CD14-positive monocyte (primary cell): ENCODE measurements around the gene COPS4. TPM values are rescaled to one million over a fixed set of nuclear protein-coding genes. Genes with fewer than 3 reads are reported as not detected.

Experiments used
- DNase-seq, 3 donors: peaks; one replicate each; pipeline ENCODE4 v3.0.0-alpha.2; 2011 to 2022
- H2AFZ ChIP-seq: 2 replicates; pipeline ENCODE4 v1.6.0; 2012; ENCODE audit warnings: mild to moderate bottlenecking, low read depth, low read length, inconsistent platforms; ENCODE audit not compliant: insufficient read depth, poor library complexity, severe bottlenecking
- H3K27ac ChIP-seq, 2 donors: 1 replicate in 1 of 2; 2 replicates in 1 of 2; pipeline ENCODE4 v1.5.1; 2012 to 2013; ENCODE audit warnings: low read length in 2 of 2, control low read depth in 1 of 2, inconsistent platforms in 1 of 2, low read depth in 1 of 2, mild to moderate bottlenecking in 1 of 2
- H3K27me3 ChIP-seq, 2 donors: one replicate each; pipeline versions ENCODE4 v1.6.0 to v1.6.1; 2011 to 2013; ENCODE audit warnings: low read length in 2 of 2; ENCODE audit not compliant: control insufficient read depth in 2 of 2, insufficient read depth in 2 of 2
- H3K36me3 ChIP-seq, 2 donors: replicated peaks in 1 of 2; 1 replicate in 1 of 2; 2 replicates in 1 of 2; pipeline versions ENCODE4 v1.5.1 to v1.6.1; 2012 to 2013; ENCODE audit warnings: low read length in 2 of 2, control low read depth in 1 of 2, inconsistent platforms in 1 of 2, mild to moderate bottlenecking in 1 of 2; ENCODE audit not compliant: insufficient read depth in 2 of 2, control insufficient read depth in 1 of 2
- H3K4me1 ChIP-seq, 2 donors: 1 replicate in 1 of 2; 2 replicates in 1 of 2; pipeline versions ENCODE4 v1.5.1 to v1.6.1; 2012 to 2013; ENCODE audit warnings: low read length in 2 of 2, control low read depth in 1 of 2, inconsistent platforms in 1 of 2, mild to moderate bottlenecking in 1 of 2, moderate library complexity in 1 of 2; ENCODE audit not compliant: insufficient read depth in 2 of 2, control insufficient read depth in 1 of 2
- H3K4me2 ChIP-seq: replicated peaks from 2 replicates; pipeline ENCODE3; 2012; ENCODE audit warnings: low read length, moderate library complexity, mild to moderate bottlenecking; ENCODE audit not compliant: poor library complexity, severe bottlenecking; ENCODE audit errors: extremely low read depth
- H3K4me3 ChIP-seq, 3 experiments: fragments of 200-600 bp in 1 of 3; sonication (generic) in 1 of 3; replicated peaks in 1 of 3; 1 replicate in 2 of 3; 2 replicates in 1 of 3; pipeline ENCODE4 v1.5.1; 2011 to 2013; ENCODE audit warnings: low read length in 3 of 3, mild to moderate bottlenecking in 3 of 3, control low read depth in 2 of 3, low read depth in 2 of 3, inconsistent platforms in 1 of 3, moderate library complexity in 1 of 3
- H3K79me2 ChIP-seq: 2 replicates; pipeline ENCODE4 v1.6.0; 2012; ENCODE audit warnings: mild to moderate bottlenecking, control low read depth, inconsistent platforms, low read length, moderate library complexity; ENCODE audit not compliant: insufficient read depth
- H3K9ac ChIP-seq: 2 replicates; pipeline ENCODE4 v1.6.0; 2017; ENCODE audit warnings: low read length, mild to moderate bottlenecking; ENCODE audit not compliant: insufficient read depth, poor library complexity, severe bottlenecking
- H3K9me3 ChIP-seq, 2 donors: replicated peaks in 1 of 2; 1 replicate in 1 of 2; 2 replicates in 1 of 2; pipeline versions ENCODE4 v1.5.1 to v1.6.1; 2012 to 2013; ENCODE audit warnings: low read length in 2 of 2, control low read depth in 1 of 2; ENCODE audit not compliant: control insufficient read depth in 1 of 2, insufficient read depth in 1 of 2
- H4K20me1 ChIP-seq: 2 replicates; pipeline ENCODE4 v1.6.0; 2012; ENCODE audit warnings: mild to moderate bottlenecking, low read length, control low read depth, moderate library complexity; ENCODE audit not compliant: insufficient read depth
- H3K27ac Mint-ChIP-seq, 7 donors: one replicate each; pipeline ENCODE4 v1.8.0; 2020; ENCODE audit warnings: mild to moderate bottlenecking in 7 of 7, mixed read lengths in 7 of 7, moderate library complexity in 6 of 7, inconsistent platforms in 2 of 7
- H3K27me3 Mint-ChIP-seq, 3 donors: one replicate each; pipeline ENCODE4 v1.8.0; 2021 to 2022; ENCODE audit warnings: low read depth in 3 of 3, mild to moderate bottlenecking in 3 of 3, mixed read lengths in 3 of 3, moderate library complexity in 3 of 3, inconsistent platforms in 1 of 3
- H3K36me3 Mint-ChIP-seq, 2 donors: one replicate each; pipeline ENCODE4 v1.8.0; 2020; ENCODE audit warnings: mixed read lengths in 2 of 2, inconsistent platforms in 1 of 2, mild to moderate bottlenecking in 1 of 2
- H3K4me1 Mint-ChIP-seq: one replicate; pipeline ENCODE4 v1.8.0; 2020; ENCODE audit warnings: mild to moderate bottlenecking, mixed read lengths
- H3K4me3 Mint-ChIP-seq, 2 donors: one replicate each; pipeline ENCODE4 v1.8.0; 2020; ENCODE audit warnings: mild to moderate bottlenecking in 2 of 2, mixed read lengths in 2 of 2, moderate library complexity in 1 of 2
- H3K9me3 Mint-ChIP-seq, 7 donors: one replicate each; pipeline ENCODE4 v1.8.0; 2020 to 2022; ENCODE audit warnings: mixed read lengths in 7 of 7, mild to moderate bottlenecking in 6 of 7, moderate library complexity in 6 of 7, inconsistent platforms in 2 of 7
- CTCF ChIP-seq: fragments of 200-600 bp; IDR thresholded peaks from one replicate; pipeline ENCODE4 v1.8.0; 2022; ENCODE audit warnings: antibody characterized with exemption, mild to moderate bottlenecking
- WGBS: methylation state at CpG from one replicate; pipeline ENCODE4 v1.1.5; 2013; ENCODE audit warnings: missing lambda C conversion rate; ENCODE audit not compliant: insufficient coverage; 5-methylcytosine and 5-hydroxymethylcytosine counted together
- intact Hi-C, 2 donors: fragments of 100-400 bp; cut with micrococcal nuclease; formaldehyde crosslinking; loops; one replicate each; pipeline versions ENCODE4 v1.15.0 to v1.15.1; 2023
- polyA plus RNA-seq, 3 donors: library from polyadenylated mRNA; depleted of rRNA in 1 of 3; unstranded in 2 of 3; stranded (reverse) in 1 of 3; fragments of 300-500 nt in 2 of 3; fragments of >200 nt in 1 of 3; fragmentation: Illumina TruSeq in 2 of 3; gene quantifications; 1 replicate in 2 of 3; 2 replicates in 1 of 3; pipeline ENCODE4 v1.2.3, GENCODE V29; 2012 to 2021

The COPS4 gene
- polyA plus RNA-seq, 3 donors: 16.0 to 54.7 (median 54.5) TPM

DNA sequence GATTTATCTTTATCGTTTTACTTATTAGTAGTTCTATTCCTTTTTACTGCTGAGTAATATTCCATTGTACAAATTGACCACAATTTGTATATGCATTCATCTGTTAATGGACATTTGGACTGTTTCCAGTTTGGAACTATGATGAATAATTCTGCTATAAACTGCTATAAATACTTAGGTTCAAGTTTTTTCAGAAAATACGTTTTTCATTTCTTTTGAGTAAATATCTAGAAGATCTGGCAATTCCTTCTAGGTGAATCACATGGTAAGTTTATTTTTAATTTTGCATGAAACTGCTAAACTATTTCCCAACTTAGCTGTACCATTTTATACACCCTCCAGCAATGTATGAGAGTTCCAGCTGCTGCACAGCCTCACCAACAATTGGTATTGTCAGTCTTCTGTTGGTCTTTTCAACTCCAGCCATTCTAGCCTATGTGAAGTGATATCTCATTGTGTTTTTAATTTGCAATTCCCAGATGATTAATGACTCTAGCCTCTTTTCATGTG, 46.6 kb upstream of the COPS4 start:
- WGBS: no CpG with 5 or more reads among the region's 2 CpGs
- Histone ChIP-seq H3K9me3 (no peaks in the 10 kb centered on the region), H3K9ac (no peak overlapping the region), H3K79me2 (peaks cover 97% of the 10 kb centered on the region), H3K36me3 (peaks cover 8 to 14% of the 10 kb centered on the region in 2 donors), H2AFZ (no peak overlapping the region), H4K20me1 (no peaks in the 10 kb centered on the region), H3K4me3 (no peak overlapping the region), H3K27me3 (no peaks in the 10 kb centered on the region), H3K4me1 (peaks cover 8 to 12% of the 10 kb centered on the region in 2 donors), H3K27ac (no peak overlapping the region), H3K4me2 (no peak overlapping the region)
- intact Hi-C loops: no loop called here
- Mint-ChIP-seq H3K4me1 (peaks cover 13% of the 10 kb centered on the region), H3K4me3 (no peak overlapping the region), H3K27ac (peak overlapping the region in 2 of 7 donors; percentile 18 to 89), H3K9me3 (peaks cover 0 to 2% (median 0%) of the 10 kb centered on the region in 7 donors), H3K36me3 (peaks cover 11 to 12% of the 10 kb centered on the region in 2 donors), H3K27me3 (peaks cover 0 to 2% (median 0%) of the 10 kb centered on the region in 3 donors)
- TF ChIP-seq CTCF: no peak
- no peak for DNase-seq

DNA sequence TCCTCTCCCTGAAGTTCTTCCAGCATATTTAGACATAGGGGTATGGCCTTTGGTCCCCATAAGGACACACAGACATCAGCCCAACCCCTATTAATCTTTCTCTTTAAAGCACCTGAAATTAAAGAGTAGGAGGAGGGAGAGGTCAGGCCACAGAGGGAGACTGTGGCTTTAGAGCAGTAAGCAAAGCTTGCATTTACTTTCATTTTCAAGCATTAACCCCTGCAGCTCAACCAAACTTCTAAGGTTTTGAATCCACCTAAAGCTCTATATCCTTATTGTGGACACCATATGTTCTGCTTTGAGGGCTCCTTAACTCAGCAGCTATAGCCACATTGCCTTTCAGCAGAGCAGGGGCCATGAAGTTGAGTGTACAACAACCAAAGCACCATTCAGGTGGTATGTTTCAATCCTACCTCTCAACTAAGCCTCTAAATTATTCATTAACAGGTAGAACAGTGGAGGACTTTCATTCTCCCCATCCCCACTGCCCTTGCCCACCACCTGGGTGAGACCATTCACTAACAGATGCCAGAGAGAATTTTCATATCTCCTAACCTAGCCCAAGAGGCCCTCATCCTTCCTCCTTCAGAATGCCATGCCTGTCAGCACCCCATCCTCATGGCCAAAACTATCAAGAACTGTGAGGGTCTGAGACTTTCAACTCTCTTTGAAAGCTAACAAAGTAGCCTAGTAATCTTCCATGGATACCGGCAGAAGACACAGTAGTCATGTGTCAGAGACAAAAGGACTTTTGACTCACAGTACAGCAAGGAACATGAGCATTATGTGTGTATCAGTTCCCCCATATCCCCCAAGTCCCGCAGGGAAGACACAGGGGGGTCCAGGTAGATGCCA, 45.2 kb upstream of the COPS4 start:
- Histone ChIP-seq H3K4me3 (peak overlapping the region in 2 of 3 experiments; percentile 25 to 60), H3K4me2 (peak overlapping the region; percentile 59), H3K79me2 (peaks cover 97% of the 10 kb centered on the region), H3K9ac (peak overlapping the region; percentile 24), H3K4me1 (peaks cover 8 to 12% of the 10 kb centered on the region in 2 donors), H2AFZ (peak overlapping the region; percentile 75), H3K9me3 (no peaks in the 10 kb centered on the region), H3K36me3 (no peaks in the 10 kb centered on the region), H3K27me3 (no peaks in the 10 kb centered on the region), H4K20me1 (no peaks in the 10 kb centered on the region), H3K27ac (peak overlapping the region in 1 of 2 donors; percentile 77)
- H3K27me3 Mint-ChIP-seq: peaks cover 0 to 2% (median 0%) of the 10 kb centered on the region in 3 donors
- peaks cover 0 to 2% (median 0%) of the 10 kb centered on the region in 7 donors for H3K9me3 Mint-ChIP-seq
- H3K27ac Mint-ChIP-seq: peak overlapping the region; percentile 74 to 90 (median 86)
- peaks cover 13% of the 10 kb centered on the region for H3K4me1 Mint-ChIP-seq
- H3K4me3 Mint-ChIP-seq: peak overlapping the region; percentile 55 to 72
- DNase-seq: no peak
- intact Hi-C loops: no loop called here
- TF ChIP-seq CTCF: no peak
- WGBS: 100% methylated on average over 1 of the region's 2 CpGs
- H3K36me3 Mint-ChIP-seq: peaks cover 2 to 4% of the 10 kb centered on the region in 2 donors
